Erythroblast (primary cell): ENCODE measurements around the gene DNER.

Experiments used
- GATA1 ChIP-seq: IDR thresholded peaks from 2 replicates; pipeline ENCODE4 v1.6.1; 2011; ENCODE audit warnings: low read depth, mild to moderate bottlenecking, control low read depth, low read length, moderate library complexity
- POLR2A ChIP-seq: IDR thresholded peaks from 2 replicates; pipeline ENCODE4 v1.6.1; 2011; ENCODE audit warnings: mild to moderate bottlenecking, low read length

- TF ChIP-seq POLR2A (no peak), GATA1 (no peak)
Measured at GRCh38 chr2:229684942-229685562, 29.3 kb downstream of the DNER start.
